BLaER1 (cell line): ENCODE results near the gene KLK8.

Source experiments
- H3K27ac ChIP-seq: shearing (Covaris generic); formaldehyde crosslinking; 2 replicates; pipeline ENCODE4 v1.8.1; 2022
- H3K27me3 ChIP-seq: shearing (Covaris generic); formaldehyde crosslinking; 2 replicates; pipeline ENCODE4 v1.8.1; 2022
- H3K36me3 ChIP-seq: shearing (Covaris generic); formaldehyde crosslinking; 2 replicates; pipeline ENCODE4 v1.8.1; 2022
- H3K4me1 ChIP-seq: shearing (Covaris generic); formaldehyde crosslinking; 2 replicates; pipeline ENCODE4 v1.8.1; 2022
- H3K4me2 ChIP-seq: shearing (Covaris generic); formaldehyde crosslinking; 2 replicates; pipeline ENCODE4 v1.8.1; 2022
- H3K4me3 ChIP-seq: shearing (Covaris generic); formaldehyde crosslinking; 2 replicates; pipeline ENCODE4 v1.8.1; 2022
- H3K9ac ChIP-seq: shearing (Covaris generic); formaldehyde crosslinking; 2 replicates; pipeline ENCODE4 v1.8.1; 2022
- H3K9me3 ChIP-seq: shearing (Covaris generic); formaldehyde crosslinking; 2 replicates; pipeline ENCODE4 v1.8.1; 2022
- H4K20me1 ChIP-seq: shearing (Covaris generic); formaldehyde crosslinking; 2 replicates; pipeline ENCODE4 v1.8.1; 2022
- Cebpa-rat ChIP-seq: shearing (Covaris generic); IDR thresholded peaks from 2 replicates; pipeline ENCODE4 v1.8.1; 2022

The KLK8 gene

GRCh38 chr19:51029718-51030117, 28.3 kb upstream of the KLK8 start:
- Histone ChIP-seq H3K9ac (no peak overlapping the region), H3K36me3 (no peaks in the 10 kb centered on the region), H3K4me2 (no peak overlapping the region), H3K4me1 (no peaks in the 10 kb centered on the region), H3K9me3 (no peaks in the 10 kb centered on the region), H3K27me3 (no peaks in the 10 kb centered on the region), H4K20me1 (no peaks in the 10 kb centered on the region), H3K4me3 (no peak overlapping the region), H3K27ac (no peak overlapping the region)
- TF ChIP-seq Cebpa-rat = no peak

- Histone ChIP-seq H3K4me3 (no peak overlapping the region), H3K9me3 (no peaks in the 10 kb centered on the region), H4K20me1 (no peaks in the 10 kb centered on the region), H3K27me3 (no peaks in the 10 kb centered on the region), H3K4me1 (no peaks in the 10 kb centered on the region), H3K9ac (no peak overlapping the region), H3K27ac (no peak overlapping the region), H3K36me3 (no peaks in the 10 kb centered on the region), H3K4me2 (no peak overlapping the region)
- TF ChIP-seq Cebpa-rat = no peak
Observed at GRCh38 chr19:51027873-51028272, 26.5 kb upstream of the KLK8 start.

GRCh38 chr19:51027126-51027806, 25.9 kb upstream of the KLK8 start:
- Histone ChIP-seq H3K27ac (no peak overlapping the region), H3K4me2 (no peak overlapping the region), H3K36me3 (no peaks in the 10 kb centered on the region), H3K9ac (no peak overlapping the region), H3K27me3 (no peaks in the 10 kb centered on the region), H3K4me3 (no peak overlapping the region), H4K20me1 (no peaks in the 10 kb centered on the region), H3K4me1 (no peaks in the 10 kb centered on the region), H3K9me3 (no peaks in the 10 kb centered on the region)
- TF ChIP-seq Cebpa-rat = no peak

GRCh38 chr19:51026554-51026831, 25.1 kb upstream of the KLK8 start, which contains the start of gene KLK11:
TSS of gene KLK11 (minus strand) at chr19:51026616. CDS start at chr19:51025631, 985 bp downstream.
- H3K4me2 ChIP-seq = no peak within 1 kb of the TSS
- H4K20me1 ChIP-seq = no peaks in the 10 kb centered on the region
- H3K27ac ChIP-seq = no peak within 1 kb of the TSS
- no peak within 1 kb of the TSS for H3K9ac ChIP-seq
- H3K36me3 ChIP-seq = no peaks in the 10 kb centered on the region
- no peak within 1 kb of the TSS for H3K4me3 ChIP-seq
- TF ChIP-seq Cebpa-rat = no peak
- no peaks in the 10 kb centered on the region for H3K9me3 ChIP-seq
- H3K4me1 ChIP-seq = no peaks in the 10 kb centered on the region
- no peaks in the 10 kb centered on the region for H3K27me3 ChIP-seq

- no peak overlapping the region for H3K9ac ChIP-seq
- no peaks in the 10 kb centered on the region for H3K27me3 ChIP-seq
- no peak overlapping the region for H3K4me2 ChIP-seq
- no peak for TF ChIP-seq Cebpa-rat
- H3K27ac ChIP-seq = no peak overlapping the region
- no peak overlapping the region for H3K4me3 ChIP-seq
- H3K4me1 ChIP-seq = no peaks in the 10 kb centered on the region
- H3K36me3 ChIP-seq = no peaks in the 10 kb centered on the region
- no peaks in the 10 kb centered on the region for H3K9me3 ChIP-seq
- no peaks in the 10 kb centered on the region for H4K20me1 ChIP-seq
Observed at GRCh38 chr19:51025809-51026553, 24.6 kb upstream of the KLK8 start.

GRCh38 chr19:51025401-51025800, 24.0 kb upstream of the KLK8 start:
- no peaks in the 10 kb centered on the region for H3K36me3 ChIP-seq
- H4K20me1 ChIP-seq = no peaks in the 10 kb centered on the region; the same call in 1 of the 2 replicates
- no peak overlapping the region for H3K27ac ChIP-seq
- H3K27me3 ChIP-seq = peaks cover 3% of the 10 kb centered on the region
- no peaks in the 10 kb centered on the region for H3K4me1 ChIP-seq
- H3K4me2 ChIP-seq = no peak overlapping the region
- H3K9ac ChIP-seq = no peak overlapping the region
- TF ChIP-seq Cebpa-rat = no peak
- H3K9me3 ChIP-seq = no peaks in the 10 kb centered on the region
- no peak overlapping the region for H3K4me3 ChIP-seq

DNA sequence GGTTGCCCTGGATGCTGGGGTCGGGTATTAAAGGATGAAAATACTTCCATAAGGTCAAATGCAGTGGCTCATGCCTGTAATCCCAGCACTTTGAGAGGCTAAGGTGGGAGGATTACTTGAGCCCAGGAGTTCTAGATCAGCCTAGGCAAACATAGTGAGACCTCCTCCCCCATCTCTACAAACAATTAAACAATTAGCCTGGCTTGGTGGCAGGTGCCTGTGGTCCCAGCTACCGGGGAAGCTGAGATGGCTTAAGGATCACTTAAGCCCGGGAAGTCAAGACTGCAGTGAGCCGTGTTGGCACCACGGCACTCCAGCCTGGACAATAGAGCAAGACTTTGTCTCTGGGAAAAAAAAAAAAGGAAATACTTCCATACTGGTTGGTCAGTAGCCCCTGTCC, 23.5 kb upstream of the KLK8 start:
- Histone ChIP-seq H3K9me3 (no peaks in the 10 kb centered on the region), H3K4me2 (no peak overlapping the region), H3K27ac (no peak overlapping the region), H3K27me3 (peaks cover 7% of the 10 kb centered on the region), H3K4me3 (no peak overlapping the region), H3K9ac (no peak overlapping the region), H3K4me1 (no peaks in the 10 kb centered on the region; the same call in 1 of the 2 replicates), H4K20me1 (no peaks in the 10 kb centered on the region; the same call in 1 of the 2 replicates), H3K36me3 (no peaks in the 10 kb centered on the region)
- TF ChIP-seq Cebpa-rat = no peak

- no peaks in the 10 kb centered on the region for H3K9me3 ChIP-seq
- H3K9ac ChIP-seq = no peak overlapping the region
- peaks cover 6% of the 10 kb centered on the region; the same call in 1 of the 2 replicates for H3K4me1 ChIP-seq
- no peaks in the 10 kb centered on the region; the same call in 1 of the 2 replicates for H4K20me1 ChIP-seq
- H3K4me3 ChIP-seq = no peak overlapping the region
- no peak overlapping the region for H3K27ac ChIP-seq
- H3K36me3 ChIP-seq = no peaks in the 10 kb centered on the region
- no peak overlapping the region for H3K4me2 ChIP-seq
- no peak for TF ChIP-seq Cebpa-rat
- H3K27me3 ChIP-seq = peaks cover 17% of the 10 kb centered on the region
Observed at GRCh38 chr19:51023946-51024345, 22.5 kb upstream of the KLK8 start.

GRCh38 chr19:51022526-51022925, 21.1 kb upstream of the KLK8 start:
- Histone ChIP-seq H3K9me3 (no peaks in the 10 kb centered on the region), H3K4me1 (peaks cover 15% of the 10 kb centered on the region; the same call in 1 of the 2 replicates), H3K27ac (no peak overlapping the region), H4K20me1 (no peaks in the 10 kb centered on the region; the same call in 1 of the 2 replicates), H3K4me2 (no peak overlapping the region), H3K36me3 (no peaks in the 10 kb centered on the region), H3K9ac (no peak overlapping the region), H3K27me3 (peaks cover 31% of the 10 kb centered on the region), H3K4me3 (no peak overlapping the region)
- TF ChIP-seq Cebpa-rat = no peak

GRCh38 chr19:51020988-51021651, 19.7 kb upstream of the KLK8 start:
- Histone ChIP-seq H3K9me3 (no peaks in the 10 kb centered on the region), H3K27ac (no peak overlapping the region), H3K36me3 (no peaks in the 10 kb centered on the region), H3K9ac (no peak overlapping the region), H3K4me3 (no peak overlapping the region), H3K27me3 (peaks cover 42% of the 10 kb centered on the region), H4K20me1 (no peaks in the 10 kb centered on the region; the same call in 1 of the 2 replicates), H3K4me2 (no peak overlapping the region), H3K4me1 (peaks cover 15% of the 10 kb centered on the region; the same call in 1 of the 2 replicates)
- TF ChIP-seq Cebpa-rat = no peak
